Type B pancreatic cell (in vitro differentiated cells): ENCODE data around the gene COX19. TPM values are rescaled to one million over a fixed set of nuclear protein-coding genes. Genes with fewer than 3 reads are reported as not detected.

Experiments
- DNase-seq: peaks from one replicate; pipeline ENCODE4 v3.0.0; 2021; ENCODE audit warnings: mixed read lengths; ENCODE audit not compliant: unreplicated experiment; ENCODE audit errors: extremely low spot score
- H3K27ac Mint-ChIP-seq: 2 replicates; pipeline ENCODE4 v1.8.0; 2021; ENCODE audit warnings: mild to moderate bottlenecking, mixed read lengths
- H3K27me3 Mint-ChIP-seq: 2 replicates; pipeline ENCODE4 v1.8.0; 2021; ENCODE audit warnings: mixed read lengths
- H3K36me3 Mint-ChIP-seq: 2 replicates; pipeline ENCODE4 v1.8.0; 2021; ENCODE audit warnings: mixed read lengths
- H3K4me1 Mint-ChIP-seq: one replicate; pipeline ENCODE4 v1.8.0; 2021; ENCODE audit warnings: mixed read lengths; ENCODE audit not compliant: unreplicated experiment
- H3K4me3 Mint-ChIP-seq: 2 replicates; pipeline ENCODE4 v1.8.0; 2021; ENCODE audit warnings: mild to moderate bottlenecking, mixed read lengths
- H3K9me3 Mint-ChIP-seq: 2 replicates; pipeline ENCODE4 v1.8.0; 2021; ENCODE audit warnings: mixed read lengths
- total RNA-seq: library from RNA; stranded (reverse); gene quantifications from 2 replicates; pipeline ENCODE4 v1.2.1, GENCODE V29; 2021; ENCODE audit warnings: low replicate concordance
- TF ChIP-seq, protein P1 (sequence below): fragments of 200-600 bp; sonication (generic); conservative IDR thresholded peaks from 2 replicates; pipeline ENCODE4 v1.5.0; 2021; ENCODE audit warnings: antibody characterized with exemption, mild to moderate bottlenecking

Gene COX19
- total RNA-seq, 1 donor from 2014 or later = 15.4 TPM

DNA sequence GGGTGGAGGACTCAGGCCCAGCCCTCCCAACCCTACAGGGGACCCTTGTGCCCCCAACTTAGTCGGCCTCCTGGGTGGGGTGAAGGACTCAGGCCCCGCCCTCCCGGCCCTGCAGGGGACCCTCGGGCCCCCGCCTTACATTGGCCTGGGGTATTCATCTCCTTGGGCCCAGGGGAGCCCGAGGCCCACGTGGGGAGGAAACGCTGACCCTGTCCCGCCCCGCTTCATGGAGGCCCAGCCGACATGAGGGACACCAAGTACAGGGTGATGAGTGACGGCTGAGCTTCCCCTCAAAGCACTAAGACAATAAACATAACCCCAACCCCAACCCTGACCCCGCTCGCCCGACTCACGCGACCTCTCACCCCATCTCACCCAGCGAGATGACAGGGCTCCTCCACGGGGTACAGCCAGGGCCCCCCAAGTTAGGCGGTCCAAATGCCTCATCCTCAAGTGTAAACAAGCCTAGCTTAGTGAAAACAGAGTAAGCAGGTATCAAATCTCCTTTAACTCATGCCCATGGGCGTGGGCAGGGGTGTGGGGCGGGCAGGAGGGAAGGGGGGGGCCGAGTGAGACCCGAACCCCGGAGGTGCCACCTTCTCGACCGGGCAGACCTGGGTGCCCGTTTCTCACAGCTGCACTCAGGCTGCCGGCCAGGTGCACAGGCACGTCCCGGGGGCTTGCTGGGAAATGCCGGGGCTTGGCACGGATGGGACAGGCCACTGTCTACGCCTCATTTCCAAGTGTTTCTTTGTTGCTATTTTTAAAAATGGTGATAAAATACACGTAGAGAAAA, 15.8 kb upstream of the COX19 start:
- no peak for DNase-seq
- no peak overlapping the region for H3K27ac Mint-ChIP-seq
- no peaks in the 10 kb centered on the region for H3K36me3 Mint-ChIP-seq
- TF ChIP-seq, protein P1, sequence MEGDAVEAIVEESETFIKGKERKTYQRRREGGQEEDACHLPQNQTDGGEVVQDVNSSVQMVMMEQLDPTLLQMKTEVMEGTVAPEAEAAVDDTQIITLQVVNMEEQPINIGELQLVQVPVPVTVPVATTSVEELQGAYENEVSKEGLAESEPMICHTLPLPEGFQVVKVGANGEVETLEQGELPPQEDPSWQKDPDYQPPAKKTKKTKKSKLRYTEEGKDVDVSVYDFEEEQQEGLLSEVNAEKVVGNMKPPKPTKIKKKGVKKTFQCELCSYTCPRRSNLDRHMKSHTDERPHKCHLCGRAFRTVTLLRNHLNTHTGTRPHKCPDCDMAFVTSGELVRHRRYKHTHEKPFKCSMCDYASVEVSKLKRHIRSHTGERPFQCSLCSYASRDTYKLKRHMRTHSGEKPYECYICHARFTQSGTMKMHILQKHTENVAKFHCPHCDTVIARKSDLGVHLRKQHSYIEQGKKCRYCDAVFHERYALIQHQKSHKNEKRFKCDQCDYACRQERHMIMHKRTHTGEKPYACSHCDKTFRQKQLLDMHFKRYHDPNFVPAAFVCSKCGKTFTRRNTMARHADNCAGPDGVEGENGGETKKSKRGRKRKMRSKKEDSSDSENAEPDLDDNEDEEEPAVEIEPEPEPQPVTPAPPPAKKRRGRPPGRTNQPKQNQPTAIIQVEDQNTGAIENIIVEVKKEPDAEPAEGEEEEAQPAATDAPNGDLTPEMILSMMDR = no peak
- H3K4me1 Mint-ChIP-seq = peaks cover 7% of the 10 kb centered on the region
- no peaks in the 10 kb centered on the region for H3K9me3 Mint-ChIP-seq
- no peaks in the 10 kb centered on the region for H3K27me3 Mint-ChIP-seq
- no peak overlapping the region for H3K4me3 Mint-ChIP-seq

GRCh38 chr7:990352-990932, 15.1 kb upstream of the COX19 start:
- no peaks in the 10 kb centered on the region for H3K36me3 Mint-ChIP-seq
- DNase-seq = no peak
- H3K4me3 Mint-ChIP-seq = no peak overlapping the region
- H3K9me3 Mint-ChIP-seq = no peaks in the 10 kb centered on the region
- H3K27me3 Mint-ChIP-seq = no peaks in the 10 kb centered on the region
- TF ChIP-seq, protein P1 = no peak
- peaks cover 11% of the 10 kb centered on the region for H3K4me1 Mint-ChIP-seq
- no peak overlapping the region for H3K27ac Mint-ChIP-seq

DNA sequence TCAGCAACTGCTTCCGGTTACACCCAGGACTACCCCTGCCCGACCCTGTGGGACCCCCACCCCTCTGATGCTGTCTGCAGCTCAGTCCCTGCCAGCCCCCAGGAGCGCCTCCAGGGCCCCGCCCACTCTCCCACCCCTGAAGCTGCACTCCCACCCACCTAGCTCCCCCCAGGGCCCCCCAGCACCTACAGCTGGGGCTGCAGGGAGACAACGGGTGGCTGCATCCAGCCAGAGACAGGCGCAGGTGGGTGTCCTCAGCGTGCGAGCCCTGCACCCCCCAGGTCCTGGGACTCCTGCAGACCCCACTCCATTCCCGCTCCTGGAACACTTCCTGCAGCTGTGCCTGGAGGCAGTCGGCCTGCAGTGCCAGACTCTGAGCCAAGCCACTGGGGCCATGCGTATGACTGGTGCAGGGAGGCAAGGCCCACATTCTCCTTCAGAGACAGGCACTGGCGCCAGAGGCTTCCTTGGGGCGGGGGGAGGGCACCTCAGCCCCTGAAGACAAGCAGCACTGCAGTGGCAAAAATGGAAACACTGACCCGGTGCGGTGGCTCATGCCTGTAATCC, 13.7 kb upstream of the COX19 start:
- DNase-seq = no peak
- no peak overlapping the region for H3K27ac Mint-ChIP-seq
- no peak overlapping the region for H3K4me3 Mint-ChIP-seq
- H3K27me3 Mint-ChIP-seq = no peaks in the 10 kb centered on the region
- peaks cover 12% of the 10 kb centered on the region for H3K4me1 Mint-ChIP-seq
- TF ChIP-seq, protein P1 = no peak
- H3K36me3 Mint-ChIP-seq = no peaks in the 10 kb centered on the region
- no peaks in the 10 kb centered on the region for H3K9me3 Mint-ChIP-seq

- no peak for DNase-seq
- Mint-ChIP-seq H3K4me3 (no peak overlapping the region), H3K9me3 (no peaks in the 10 kb centered on the region), H3K4me1 (peaks cover 12% of the 10 kb centered on the region), H3K36me3 (no peaks in the 10 kb centered on the region), H3K27ac (no peak overlapping the region), H3K27me3 (no peaks in the 10 kb centered on the region)
- TF ChIP-seq, protein P1 = no peak
Measured at GRCh38 chr7:988426-988911, 13.1 kb upstream of the COX19 start.

DNA sequence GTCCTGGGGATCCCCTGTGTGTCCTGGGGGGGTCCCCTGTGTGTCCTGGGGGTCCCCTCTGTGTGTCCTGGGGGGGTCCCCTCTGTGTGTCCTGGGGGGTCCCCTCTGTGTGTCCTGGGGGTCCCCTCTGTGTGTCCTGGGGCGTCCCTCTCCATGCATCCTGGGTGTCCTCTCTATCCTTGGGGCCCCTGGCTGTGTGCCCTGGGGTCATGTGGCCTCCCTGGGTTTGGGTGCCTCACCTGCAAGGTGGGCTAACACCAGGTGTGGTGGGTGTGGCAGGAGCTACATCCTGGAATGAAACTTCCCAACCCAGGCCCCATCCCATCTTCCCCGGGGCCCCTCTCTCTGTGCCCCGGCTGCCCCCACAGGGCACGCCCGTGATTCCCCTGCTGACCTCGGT, 12.6 kb upstream of the COX19 start:
- Mint-ChIP-seq H3K4me3 (no peak overlapping the region), H3K27me3 (no peaks in the 10 kb centered on the region), H3K36me3 (no peaks in the 10 kb centered on the region), H3K27ac (no peak overlapping the region), H3K4me1 (peaks cover 6% of the 10 kb centered on the region), H3K9me3 (no peaks in the 10 kb centered on the region)
- TF ChIP-seq, protein P1 = no peak
- no peak for DNase-seq
